Body of pancreas (tissue), 4 donors: ENCODE measurements around the gene NFATC2. TPM values are rescaled to one million over a fixed set of nuclear protein-coding genes. Genes with fewer than 3 reads are reported as not detected.

ENCODE experiments used
- ATAC-seq: fragments of 150-250 bp; one replicate; pipeline ENCODE4 v1.9.1; 2016
- DNase-seq, 4 donors: peaks; one replicate each; pipeline ENCODE4 v3.0.0-alpha.2; 2019
- H3K27ac ChIP-seq, 4 donors: fragments of 200-600 bp; sonication (generic); 1 replicate in 3 of 4; 2 replicates in 1 of 4; pipeline versions ENCODE4 v1.5.1 to v1.6.1; 2016 to 2019; ENCODE audit warnings: mild to moderate bottlenecking in 1 of 4, mixed read lengths in 1 of 4, moderate library complexity in 1 of 4
- H3K27me3 ChIP-seq, 2 donors: fragments of 200-600 bp; sonication (generic); one replicate each; pipeline ENCODE4 v1.6.0; 2016; ENCODE audit warnings: mild to moderate bottlenecking in 1 of 2
- H3K36me3 ChIP-seq, 2 donors: fragments of 200-600 bp; sonication (generic); replicated peaks in 1 of 2; 2 replicates each; pipeline ENCODE4 v1.5.1; 2016; ENCODE audit warnings: low read depth in 2 of 2; ENCODE audit not compliant: insufficient read depth in 1 of 2
- H3K4me1 ChIP-seq: fragments of 200-600 bp; sonication (generic); one replicate; pipeline ENCODE4 v1.6.0; 2016
- H3K4me3 ChIP-seq, 2 donors: fragments of 200-600 bp; sonication (generic); 1 replicate in 1 of 2; 2 replicates in 1 of 2; pipeline ENCODE4 v1.5.1; 2016 to 2019
- H3K9me3 ChIP-seq, 3 donors: fragments of 200-600 bp; sonication (generic); 1 replicate in 2 of 3; 2 replicates in 1 of 3; pipeline ENCODE4 v1.5.1; 2016
- POLR2A ChIP-seq, 3 donors: fragments of 450-650 bp; IDR thresholded peaks; one replicate each; pipeline ENCODE4 v1.6.1; 2016; ENCODE audit warnings: antibody characterized with exemption in 3 of 3, mild to moderate bottlenecking in 2 of 3
- WGBS, 2 donors: methylation state at CpG; one replicate each; pipeline ENCODE4 v1.1.5; 2017; 5-methylcytosine and 5-hydroxymethylcytosine counted together
- intact Hi-C: fragments of 100-400 bp; cut with DNase I; formaldehyde crosslinking; loops from one replicate; pipeline ENCODE4 v1.15.1; 2023
- total RNA-seq, 2 donors: library from RNA; depleted of rRNA; stranded (reverse); fragments of >200 nt; gene quantifications; one replicate each; pipeline ENCODE4 v1.1.0, GENCODE V29; 2016
- TF ChIP-seq, protein P1 (sequence below), 7 experiments: fragments of 450-650 bp in 4 of 7; fragments of 200-600 bp in 3 of 7; sonication (generic) in 3 of 7; IDR thresholded peaks; one replicate each; pipeline ENCODE4 v1.5.1; 2016 to 2019; ENCODE audit warnings: antibody characterized with exemption in 7 of 7

Gene NFATC2
- total RNA-seq, 2 donors from 2014 or later: 4.9 to 7.6 TPM

- ATAC-seq (no peak), DNase-seq (no peak)
- TF ChIP-seq POLR2A (IDR thresholded peaks at IDR 0.05): no peak
- TF ChIP-seq, protein P1, sequence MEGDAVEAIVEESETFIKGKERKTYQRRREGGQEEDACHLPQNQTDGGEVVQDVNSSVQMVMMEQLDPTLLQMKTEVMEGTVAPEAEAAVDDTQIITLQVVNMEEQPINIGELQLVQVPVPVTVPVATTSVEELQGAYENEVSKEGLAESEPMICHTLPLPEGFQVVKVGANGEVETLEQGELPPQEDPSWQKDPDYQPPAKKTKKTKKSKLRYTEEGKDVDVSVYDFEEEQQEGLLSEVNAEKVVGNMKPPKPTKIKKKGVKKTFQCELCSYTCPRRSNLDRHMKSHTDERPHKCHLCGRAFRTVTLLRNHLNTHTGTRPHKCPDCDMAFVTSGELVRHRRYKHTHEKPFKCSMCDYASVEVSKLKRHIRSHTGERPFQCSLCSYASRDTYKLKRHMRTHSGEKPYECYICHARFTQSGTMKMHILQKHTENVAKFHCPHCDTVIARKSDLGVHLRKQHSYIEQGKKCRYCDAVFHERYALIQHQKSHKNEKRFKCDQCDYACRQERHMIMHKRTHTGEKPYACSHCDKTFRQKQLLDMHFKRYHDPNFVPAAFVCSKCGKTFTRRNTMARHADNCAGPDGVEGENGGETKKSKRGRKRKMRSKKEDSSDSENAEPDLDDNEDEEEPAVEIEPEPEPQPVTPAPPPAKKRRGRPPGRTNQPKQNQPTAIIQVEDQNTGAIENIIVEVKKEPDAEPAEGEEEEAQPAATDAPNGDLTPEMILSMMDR (IDR thresholded peaks at IDR 0.05): no peak
- Histone ChIP-seq H3K27me3 (no peaks in the 10 kb centered on the region), H3K4me1 (peaks cover 12% of the 10 kb centered on the region), H3K4me3 (no peak overlapping the region), H3K27ac (no peak overlapping the region), H3K36me3 (peaks cover 0 to 2% of the 10 kb centered on the region in 2 donors), H3K9me3 (no peaks in the 10 kb centered on the region)
- 91 to 93% methylated on average over 6 of the region's 6 CpGs for WGBS, 2 donors
- intact Hi-C loops: no loop called here
These were observed 90.4 kb downstream of the NFATC2 start for GRCh38 chr20:51452091-51452613.

GRCh38 chr20:51451484-51451883 is 91.0 kb downstream of the NFATC2 start:
- Histone ChIP-seq H3K4me1 (peaks cover 5% of the 10 kb centered on the region), H3K27me3 (no peaks in the 10 kb centered on the region), H3K36me3 (peaks cover 0 to 2% of the 10 kb centered on the region in 2 donors), H3K9me3 (no peaks in the 10 kb centered on the region), H3K4me3 (no peak overlapping the region), H3K27ac (no peak overlapping the region)
- 95 to 96% methylated on average over 11 to 12 of the region's 12 CpGs for WGBS, 2 donors
- TF ChIP-seq, protein P1 (IDR thresholded peaks at IDR 0.05): no peak
- TF ChIP-seq POLR2A (IDR thresholded peaks at IDR 0.05): no peak
- intact Hi-C loops: no loop called here
- DNase-seq: no peak
- ATAC-seq: no peak

GRCh38 chr20:51450984-51451383 is 91.5 kb downstream of the NFATC2 start:
- TF ChIP-seq, protein P1 (IDR thresholded peaks at IDR 0.05): no peak
- TF ChIP-seq POLR2A (IDR thresholded peaks at IDR 0.05): no peak
- no peaks in the 10 kb centered on the region for H3K27me3 ChIP-seq
- no peaks in the 10 kb centered on the region for H3K9me3 ChIP-seq
- peaks cover 0 to 2% of the 10 kb centered on the region in 2 donors for H3K36me3 ChIP-seq
- 79 to 83% methylated on average over 3 of the region's 3 CpGs for WGBS, 2 donors
- no peak overlapping the region for H3K27ac ChIP-seq
- H3K4me3 ChIP-seq: no peak overlapping the region
- intact Hi-C loops: no loop called here
- no peak for DNase-seq
- ATAC-seq: no peak
- H3K4me1 ChIP-seq: no peaks in the 10 kb centered on the region

GRCh38 chr20:51450221-51450712 is 92.3 kb downstream of the NFATC2 start:
- TF ChIP-seq, protein P1 (IDR thresholded peaks at IDR 0.05): no peak
- no peak for DNase-seq
- intact Hi-C loops: no loop called here
- no peaks in the 10 kb centered on the region for H3K27me3 ChIP-seq
- 86 to 88% methylated on average over 5 of the region's 5 CpGs for WGBS, 2 donors
- H3K27ac ChIP-seq: no peak overlapping the region
- no peak overlapping the region for H3K4me3 ChIP-seq
- ATAC-seq: no peak
- no peaks in the 10 kb centered on the region for H3K9me3 ChIP-seq
- peaks cover 0 to 2% of the 10 kb centered on the region in 2 donors for H3K36me3 ChIP-seq
- no peaks in the 10 kb centered on the region for H3K4me1 ChIP-seq
